ENCODE measurements around the gene INF2. TPM values are rescaled to one million over a fixed set of nuclear protein-coding genes. Genes with fewer than 3 reads are reported as not detected.

The INF2 gene
- total and polyA plus RNA-seq, 9 of the 15 experiments (the other 6 are each of a cell fraction or from before 2014, with no cell fraction given) = 0.56 to 31.3 (median 7.8) TPM

GRCh38 chr14:104705340-104706047 lies 16.1 kb downstream of the INF2 start (continued):
- TF ChIP-seq RERE (CRISPR knock-in tag; IDR thresholded peaks at IDR 0.05; ENCODE audit: borderline replicate concordance) = no peak

All from K562 (cell line).